Mucosa of descending colon (tissue), 3 donors: ENCODE results near the gene FANCC. TPM values are rescaled to one million over a fixed set of nuclear protein-coding genes. Genes with fewer than 3 reads are reported as not detected.

Source experiments
- ATAC-seq: fragments of 200-7000 bp; cut with Tn5 transposase; one replicate; pipeline ENCODE4 v1.9.1; 2020; ENCODE audit warnings: mild to moderate bottlenecking, moderate library complexity
- DNase-seq, 3 donors: peaks; one replicate each; pipeline ENCODE4 v3.0.0-alpha.2; 2020
- H3K36me3 ChIP-seq: fragments of 200-600 bp; one replicate; pipeline ENCODE4 v1.8.0; 2021; ENCODE audit warnings: low read depth, mild to moderate bottlenecking
- H3K4me1 ChIP-seq: fragments of 200-600 bp; one replicate; pipeline ENCODE4 v1.8.0; 2021; ENCODE audit warnings: low read depth, mild to moderate bottlenecking
- H3K4me3 ChIP-seq: fragments of 200-600 bp; one replicate; pipeline ENCODE4 v1.8.0; 2021; ENCODE audit warnings: mild to moderate bottlenecking
- H3K9me3 ChIP-seq: fragments of 200-600 bp; one replicate; pipeline ENCODE4 v1.8.0; 2021; ENCODE audit warnings: mild to moderate bottlenecking
- CTCF ChIP-seq: fragments of 200-600 bp; IDR thresholded peaks from one replicate; pipeline ENCODE4 v1.8.0; 2022; ENCODE audit warnings: antibody characterized with exemption, mild to moderate bottlenecking
- intact Hi-C, 2 donors: fragments of 100-400 bp; cut with DNase I in 1 of 2; cut with micrococcal nuclease in 1 of 2; formaldehyde crosslinking; loops; one replicate each; pipeline versions ENCODE4 v1.11.0 to v1.11.1; 2022; cut with DNase I, micrococcal nuclease
- total RNA-seq, 3 donors: library from RNA; stranded (reverse); fragmentation: NEBNext Ultra II Directional in 2 of 3; extraction: Animal tissue kit (Norgen Biotek cat#: 25700) in 2 of 3; gene quantifications; one replicate each; pipeline versions ENCODE4 v1.2.1 to v1.2.4, GENCODE V29; 2021 to 2023
- donor health status: DM: no; HTN: no; CAD: no; lungs with moderate emphysema.
- donor health status: DM: no; HTN: no; CAD: no.
- donor health status: DM: no; HTN: yes; CAD: no.

FANCC gene
- total RNA-seq, 3 donors from 2014 or later: 10.7 to 18.0 (median 14.2) TPM

- Histone ChIP-seq H3K36me3 (peaks cover 5% of the 10 kb centered on the region), H3K9me3 (no peaks in the 10 kb centered on the region), H3K4me3 (no peak overlapping the region), H3K4me1 (no peaks in the 10 kb centered on the region)
- no peak for TF ChIP-seq CTCF
- ATAC-seq (no peak), DNase-seq (no peak)
- intact Hi-C loops: no loop called here
Measured at GRCh38 chr9:95108777-95109176, 208.7 kb downstream of the FANCC start.

DNA sequence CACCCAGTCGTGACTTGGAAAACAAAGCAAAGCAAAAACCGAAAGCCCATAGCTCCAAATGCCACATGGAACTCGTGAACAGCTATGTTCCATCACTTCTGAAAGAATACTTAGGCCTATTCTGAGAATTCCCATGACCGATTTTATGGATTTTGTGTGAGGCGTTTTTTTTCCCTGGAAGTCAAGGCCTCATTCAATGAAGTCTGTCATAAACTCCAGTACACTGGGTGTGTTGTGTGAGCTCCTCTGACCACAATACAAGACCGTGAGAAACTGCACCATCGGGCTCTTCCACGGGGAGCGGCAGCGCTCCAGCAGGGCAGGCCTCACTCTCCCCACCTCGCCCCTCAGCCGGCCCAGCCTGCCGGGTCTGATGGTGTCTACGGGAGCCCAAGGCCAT lies 209.5 kb downstream of the FANCC start:
- intact Hi-C loops: no loop called here
- peaks cover 5% of the 10 kb centered on the region for H3K36me3 ChIP-seq
- no peaks in the 10 kb centered on the region for H3K9me3 ChIP-seq
- DNase-seq (no peak), ATAC-seq (peak; percentile 59)
- no peak for TF ChIP-seq CTCF
- H3K4me3 ChIP-seq: no peak overlapping the region
- no peaks in the 10 kb centered on the region for H3K4me1 ChIP-seq

GRCh38 chr9:95107001-95107749 lies 210.3 kb downstream of the FANCC start:
- TF ChIP-seq CTCF: no peak
- H3K4me3 ChIP-seq: no peak overlapping the region
- no peak for ATAC-seq
- DNase-seq: no peak
- H3K36me3 ChIP-seq: peaks cover 4% of the 10 kb centered on the region
- no peaks in the 10 kb centered on the region for H3K9me3 ChIP-seq
- H3K4me1 ChIP-seq: no peaks in the 10 kb centered on the region
- intact Hi-C loops: no loop called here

GRCh38 chr9:95105519-95106287 lies 211.8 kb downstream of the FANCC start:
- H3K36me3 ChIP-seq: no peaks in the 10 kb centered on the region
- peak; percentile 80 for ATAC-seq
- intact Hi-C loops: no loop called here
- H3K4me3 ChIP-seq: no peak overlapping the region
- H3K9me3 ChIP-seq: no peaks in the 10 kb centered on the region
- H3K4me1 ChIP-seq: no peaks in the 10 kb centered on the region
- DNase-seq: no peak
- TF ChIP-seq CTCF: no peak

DNA sequence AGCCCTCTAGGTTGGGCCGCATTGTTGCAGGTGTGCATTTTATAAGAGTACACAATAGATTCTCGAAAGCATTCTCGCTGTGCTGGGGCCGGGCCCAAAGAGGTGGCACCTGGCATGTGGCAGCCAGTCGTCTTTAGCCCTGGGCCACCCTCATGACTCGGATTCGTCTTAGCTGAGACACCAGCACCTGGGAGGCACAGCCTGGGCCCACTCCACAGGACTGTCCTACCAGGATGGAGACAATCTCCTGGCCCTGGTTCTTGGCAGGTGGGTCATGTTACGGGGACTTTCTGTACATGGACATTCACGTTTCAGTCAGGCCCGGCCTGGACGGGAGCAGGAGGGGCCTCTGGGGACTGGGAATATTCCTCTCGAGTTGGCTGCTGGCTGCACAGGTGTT lies 212.5 kb downstream of the FANCC start:
- TF ChIP-seq CTCF: no peak
- H3K9me3 ChIP-seq: no peaks in the 10 kb centered on the region
- no peaks in the 10 kb centered on the region for H3K4me1 ChIP-seq
- no peaks in the 10 kb centered on the region for H3K36me3 ChIP-seq
- intact Hi-C loops: no loop called here
- DNase-seq (no peak), ATAC-seq (no peak)
- no peak overlapping the region for H3K4me3 ChIP-seq
